Measurements from ENCODE around the gene MYL3.

Gene MYL3

GRCh38 chr3:46882377-46883053, 19.3 kb upstream of the MYL3 start:
- peak; percentile 37 for DNase-seq

GRCh38 chr3:46881596-46882376, 18.5 kb upstream of the MYL3 start:
- DNase-seq: no peak

GRCh38 chr3:46880884-46881595, 17.8 kb upstream of the MYL3 start:
- no peak for DNase-seq

- DNase-seq: no peak
Measured at GRCh38 chr3:46878781-46879436, 15.7 kb upstream of the MYL3 start.

- DNase-seq: no peak
Measured at GRCh38 chr3:46877406-46878125, 14.3 kb upstream of the MYL3 start, which contains the start of gene PTH1R. PTH1R (plus strand) TSS chr3:46877721; CDS start chr3:46883560, 5,839 bp downstream.

- no peak for DNase-seq
Measured at GRCh38 chr3:46876313-46877300, 13.4 kb upstream of the MYL3 start.

GRCh38 chr3:46875560-46875959, 12.3 kb upstream of the MYL3 start:
- DNase-seq: no peak

- DNase-seq: no peak
Measured at GRCh38 chr3:46874430-46874829, 11.2 kb upstream of the MYL3 start.

- no peak for DNase-seq
Measured at GRCh38 chr3:46873521-46873920, 10.3 kb upstream of the MYL3 start.

- DNase-seq: no peak
Measured at GRCh38 chr3:46871222-46871621, 8.0 kb upstream of the MYL3 start.

- DNase-seq: no peak
Measured at GRCh38 chr3:46870651-46871050, 7.4 kb upstream of the MYL3 start.

- DNase-seq: no peak
Measured at GRCh38 chr3:46869440-46869839, 6.2 kb upstream of the MYL3 start.

GRCh38 chr3:46868948-46869347, 5.7 kb upstream of the MYL3 start:
- no peak for DNase-seq

- no peak for DNase-seq
Measured at GRCh38 chr3:46868287-46868686, 5.0 kb upstream of the MYL3 start.

GRCh38 chr3:46867550-46867898, 4.3 kb upstream of the MYL3 start:
- DNase-seq: no peak

GRCh38 chr3:46866720-46867549, 3.7 kb upstream of the MYL3 start:
- DNase-seq: peak; percentile 87

GRCh38 chr3:46866032-46866595, 2.9 kb upstream of the MYL3 start:
- DNase-seq: no peak

GRCh38 chr3:46865546-46865945, 2.3 kb upstream of the MYL3 start:
- no peak for DNase-seq

GRCh38 chr3:46865031-46865507, 1.8 kb upstream of the MYL3 start:
- no peak for DNase-seq

All from hematopoietic multipotent progenitor cell treated with erythropoietin and hydrocortisone succinate and interleukin-3 and kit ligand, for 6 days (in vitro differentiated cells).